ENCODE measurements around the gene PRR3.
A peak's percentile ranks its signal among the peaks of the same experiment; 100 is the strongest.
"Not testable (repeated sequence)": the region's sequence is repeated elsewhere in the genome, so short reads cannot be mapped to it uniquely, and the experiment has no call there.

Gene PRR3

DNA sequence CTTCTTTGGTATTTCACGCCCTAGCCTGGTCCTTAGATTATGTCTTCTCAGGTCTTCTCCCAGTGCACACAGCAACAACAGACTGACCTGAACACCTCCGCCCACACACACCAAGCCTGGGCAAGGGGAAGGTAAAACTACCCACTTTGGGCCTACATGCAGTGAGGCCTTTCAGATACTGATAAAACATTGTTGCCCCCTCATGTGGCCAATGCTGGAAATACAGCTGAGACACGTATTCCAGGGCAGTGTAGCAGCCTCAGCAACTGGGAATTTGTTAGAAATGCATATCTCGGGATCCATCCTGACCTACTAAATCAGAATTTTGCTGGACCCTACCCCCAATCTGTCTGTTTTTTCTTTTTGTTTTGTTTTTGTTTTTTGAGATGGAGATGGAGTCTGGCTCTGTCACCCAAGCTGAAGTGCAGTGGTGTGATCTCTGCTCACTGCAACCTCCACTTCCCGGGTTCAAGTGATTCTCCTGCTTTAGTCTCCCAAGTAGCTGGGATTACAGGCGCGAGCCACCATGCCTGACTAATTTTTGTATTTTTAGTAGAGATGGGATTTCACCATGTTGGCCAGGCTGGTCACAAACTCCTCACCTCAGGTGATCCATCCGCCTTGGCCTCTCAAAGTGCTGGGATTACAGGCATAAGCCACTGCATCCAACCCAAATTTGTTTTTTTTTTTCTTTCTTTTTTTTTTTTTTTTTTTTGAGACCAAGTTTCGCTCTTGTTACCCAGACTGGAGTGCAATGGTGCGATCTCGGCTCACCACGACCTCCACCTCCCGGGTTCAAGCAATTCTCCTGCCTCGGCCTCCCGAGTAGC is 40.4 kb downstream of the PRR3 start:
- not testable (repeated sequence) for H3K4me3 ChIP-seq (ENCODE audit: low read depth, low read length)
- TF ChIP-seq, protein P1, sequence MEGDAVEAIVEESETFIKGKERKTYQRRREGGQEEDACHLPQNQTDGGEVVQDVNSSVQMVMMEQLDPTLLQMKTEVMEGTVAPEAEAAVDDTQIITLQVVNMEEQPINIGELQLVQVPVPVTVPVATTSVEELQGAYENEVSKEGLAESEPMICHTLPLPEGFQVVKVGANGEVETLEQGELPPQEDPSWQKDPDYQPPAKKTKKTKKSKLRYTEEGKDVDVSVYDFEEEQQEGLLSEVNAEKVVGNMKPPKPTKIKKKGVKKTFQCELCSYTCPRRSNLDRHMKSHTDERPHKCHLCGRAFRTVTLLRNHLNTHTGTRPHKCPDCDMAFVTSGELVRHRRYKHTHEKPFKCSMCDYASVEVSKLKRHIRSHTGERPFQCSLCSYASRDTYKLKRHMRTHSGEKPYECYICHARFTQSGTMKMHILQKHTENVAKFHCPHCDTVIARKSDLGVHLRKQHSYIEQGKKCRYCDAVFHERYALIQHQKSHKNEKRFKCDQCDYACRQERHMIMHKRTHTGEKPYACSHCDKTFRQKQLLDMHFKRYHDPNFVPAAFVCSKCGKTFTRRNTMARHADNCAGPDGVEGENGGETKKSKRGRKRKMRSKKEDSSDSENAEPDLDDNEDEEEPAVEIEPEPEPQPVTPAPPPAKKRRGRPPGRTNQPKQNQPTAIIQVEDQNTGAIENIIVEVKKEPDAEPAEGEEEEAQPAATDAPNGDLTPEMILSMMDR (IDR thresholded peaks at IDR 0.05; ENCODE audit: insufficient read depth, low read depth, low read length, missing control alignments) = peak; percentile 82
- peak; percentile 80 for DNase-seq (ENCODE audit: low read depth)

- TF ChIP-seq, protein P1 (IDR thresholded peaks at IDR 0.05; ENCODE audit: insufficient read depth, low read depth, low read length, missing control alignments) = no peak
- H3K4me3 ChIP-seq (ENCODE audit: low read depth, low read length) = no peak overlapping the region
- DNase-seq (ENCODE audit: low read depth) = no peak
These were observed 42.0 kb downstream of the PRR3 start for GRCh38 chr6:30598912-30599624.

- no peak for DNase-seq (ENCODE audit: low read depth)
- TF ChIP-seq, protein P1 (IDR thresholded peaks at IDR 0.05; ENCODE audit: insufficient read depth, low read depth, low read length, missing control alignments) = no peak
- no peak overlapping the region for H3K4me3 ChIP-seq (ENCODE audit: low read depth, low read length)
These were observed 42.7 kb downstream of the PRR3 start for GRCh38 chr6:30599625-30600324.

DNA sequence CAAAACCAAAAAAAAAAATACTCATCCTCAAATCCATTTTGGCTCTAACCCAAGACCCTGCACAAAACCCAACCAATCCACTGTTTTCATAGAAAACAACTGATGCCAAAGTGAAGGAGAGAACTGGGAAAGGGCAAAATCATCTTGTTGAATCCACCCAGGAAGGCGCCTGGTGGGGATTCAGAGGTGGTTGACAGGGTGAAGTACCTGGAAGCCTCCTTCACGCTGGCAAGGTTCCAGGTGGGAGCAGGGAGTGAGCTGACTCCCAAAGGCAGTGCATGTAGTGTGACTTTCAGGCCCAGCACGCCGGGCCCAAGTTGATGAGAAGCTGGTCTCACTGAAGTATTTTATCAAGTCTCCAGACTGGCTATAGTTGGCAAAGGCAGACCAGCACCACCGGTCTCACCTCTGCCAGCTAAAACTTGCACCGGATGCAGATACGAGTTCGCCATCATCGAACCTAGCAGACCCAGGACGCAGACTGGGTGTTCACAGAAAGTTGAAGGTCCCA is 43.4 kb downstream of the PRR3 start:
- H3K4me3 ChIP-seq (ENCODE audit: low read depth, low read length) = no peak overlapping the region
- TF ChIP-seq, protein P1 (IDR thresholded peaks at IDR 0.05; ENCODE audit: insufficient read depth, low read depth, low read length, missing control alignments) = no peak
- DNase-seq (ENCODE audit: low read depth) = no peak

DNA sequence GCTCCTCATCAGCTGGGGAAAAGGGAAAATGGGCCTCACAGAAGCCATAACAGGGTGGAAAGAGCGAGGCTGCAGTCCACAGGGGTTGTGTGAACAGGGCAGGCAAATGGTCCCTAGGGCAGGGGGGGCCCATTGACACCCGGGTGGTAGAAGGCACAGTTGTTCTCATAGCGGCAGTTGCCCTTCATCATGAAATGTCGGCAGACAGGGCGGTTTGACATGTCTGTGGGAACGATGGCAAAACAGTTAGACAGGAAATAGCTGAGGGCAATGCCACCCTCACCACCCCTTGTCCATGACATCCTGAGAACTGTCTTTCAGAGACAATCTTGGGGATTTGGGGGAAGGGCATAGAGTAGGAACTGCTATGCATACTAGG is 44.3 kb downstream of the PRR3 start:
- TF ChIP-seq, protein P1 (IDR thresholded peaks at IDR 0.05; ENCODE audit: insufficient read depth, low read depth, low read length, missing control alignments) = no peak
- no peak for DNase-seq (ENCODE audit: low read depth)

GRCh38 chr6:30601815-30602641 is 44.9 kb downstream of the PRR3 start:
- TF ChIP-seq, protein P1 (IDR thresholded peaks at IDR 0.05; ENCODE audit: insufficient read depth, low read depth, low read length, missing control alignments) = no peak
- no peak overlapping the region for H3K4me3 ChIP-seq (ENCODE audit: low read depth, low read length)
- no peak for DNase-seq (ENCODE audit: low read depth)

More for the DNA sequence above, 44.3 kb downstream of the PRR3 start:
- no peak overlapping the region for H3K4me3 ChIP-seq (ENCODE audit: low read depth, low read length)
